Hepatocyte (in vitro differentiated cells): ENCODE measurements around the gene NR2F1-AS1.

Experiments
- CTCF ChIP-seq: fragments of 200-600 bp; sonication (generic); IDR thresholded peaks from 2 replicates; pipeline ENCODE4 v1.5.1; 2016; ENCODE audit warnings: antibody characterized with exemption, mild to moderate bottlenecking; ENCODE audit not compliant: poor library complexity
- EZH2 ChIP-seq: fragments of 200-600 bp; sonication (generic); IDR thresholded peaks from 2 replicates; pipeline ENCODE4 v1.6.1; 2016; ENCODE audit warnings: antibody characterized with exemption, mild to moderate bottlenecking, borderline replicate concordance

DNA sequence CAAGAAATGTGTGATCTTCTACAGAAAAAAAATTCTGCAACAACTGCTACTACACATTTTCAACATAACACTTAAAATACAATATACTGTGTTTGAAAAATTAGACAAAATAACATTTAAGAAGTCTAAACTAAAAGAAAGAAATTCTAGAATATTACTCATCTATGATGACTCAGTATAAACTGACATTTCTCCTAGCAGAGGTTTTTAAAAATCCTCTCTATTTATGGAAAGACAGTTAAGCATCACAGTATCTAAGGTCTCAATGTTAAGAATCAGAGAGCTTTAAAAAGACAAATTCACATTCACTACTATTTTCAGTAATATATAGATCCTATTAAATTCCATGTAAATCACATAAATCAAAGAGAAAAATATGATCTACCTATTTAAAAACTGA is 61.3 kb downstream of the NR2F1-AS1 start:
- TF ChIP-seq CTCF: no peak
- no peak for TF ChIP-seq EZH2
